IPS DF 4.7 (cell line): ENCODE data around the gene ANG.
A peak's percentile ranks its signal among the peaks of the same experiment; 100 is the strongest.

Experiments
- DNase-seq: peaks from one replicate; pipeline ENCODE4 v3.0.0-alpha.2; 2013; ENCODE audit warnings: low spot score; ENCODE audit errors: extremely low read depth

Gene ANG

GRCh38 chr14:20675669-20676068, 12.9 kb upstream of the ANG start:
- DNase-seq: no peak

- DNase-seq: no peak
Observed at GRCh38 chr14:20676072-20676471, 12.5 kb upstream of the ANG start.

- no peak for DNase-seq
Observed at GRCh38 chr14:20679907-20680306, 8.7 kb upstream of the ANG start.

- DNase-seq: no peak
Observed at GRCh38 chr14:20680363-20680762, 8.2 kb upstream of the ANG start.

- DNase-seq: no peak
Observed at GRCh38 chr14:20680843-20681347, 7.7 kb upstream of the ANG start.

- DNase-seq: no peak
Observed at GRCh38 chr14:20681348-20682126, 7.0 kb upstream of the ANG start.

- no peak for DNase-seq
Observed at GRCh38 chr14:20682127-20682434, 6.5 kb upstream of the ANG start.

- DNase-seq: no peak
Observed at GRCh38 chr14:20682435-20683124, 6.0 kb upstream of the ANG start.

- DNase-seq: no peak
Observed at GRCh38 chr14:20683125-20683890, 5.3 kb upstream of the ANG start.

GRCh38 chr14:20683891-20684661, 4.5 kb upstream of the ANG start, which contains the start of gene RNASE4:
RNASE4 (plus strand) TSS chr14:20684560; CDS start chr14:20699372, 14,812 bp downstream.
- DNase-seq: no peak

GRCh38 chr14:20684662-20685456, 3.7 kb upstream of the ANG start:
- DNase-seq: no peak

GRCh38 chr14:20686386-20687143, 2.0 kb upstream of the ANG start:
- DNase-seq: no peak

GRCh38 chr14:20687362-20688166, 1.0 kb upstream of the ANG start:
- DNase-seq: no peak

GRCh38 chr14:20690848-20691640, 2.5 kb downstream of the ANG start:
- DNase-seq: peak; percentile 72

GRCh38 chr14:20692116-20692751, 3.7 kb downstream of the ANG start:
- DNase-seq: no peak

- no peak for DNase-seq
Observed at GRCh38 chr14:20696764-20697163, 8.2 kb downstream of the ANG start.

- DNase-seq: peak; percentile 44
Observed at GRCh38 chr14:20697273-20698017, 8.9 kb downstream of the ANG start.
